GM20000 (cell line): ENCODE data around the gene LCN9.

Experiments used
- DNase-seq: peaks from one replicate; pipeline ENCODE4 v3.0.0; 2012; ENCODE audit warnings: low spot score
- CTCF ChIP-seq: IDR thresholded peaks from 2 replicates; pipeline ENCODE4 v1.5.1; 2012; ENCODE audit warnings: mild to moderate bottlenecking, control low read depth; ENCODE audit errors: extremely low read depth, missing control alignments

Gene LCN9

GRCh38 chr9:135661816-135662560 lies 1.1 kb upstream of the LCN9 start:
- DNase-seq: no peak
- no peak for TF ChIP-seq CTCF

DNA sequence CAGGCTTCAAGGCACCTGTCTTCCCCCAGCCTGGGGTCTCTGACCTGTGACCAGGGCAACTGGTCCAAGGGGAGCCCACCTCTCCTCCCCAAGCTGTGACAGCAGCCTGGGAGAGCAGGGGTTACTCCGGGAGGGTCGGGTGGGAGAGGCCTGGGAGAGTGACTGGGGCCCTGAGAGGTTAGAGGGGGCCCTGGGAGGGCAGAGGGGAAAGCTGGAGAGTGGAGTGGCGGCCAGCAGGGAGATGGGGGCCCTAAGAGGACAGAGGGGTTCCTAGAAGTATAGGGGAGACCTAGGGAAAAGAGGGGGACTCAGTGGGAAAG lies 302 bp downstream of the LCN9 start:
- TF ChIP-seq CTCF: no peak
- no peak for DNase-seq

DNA sequence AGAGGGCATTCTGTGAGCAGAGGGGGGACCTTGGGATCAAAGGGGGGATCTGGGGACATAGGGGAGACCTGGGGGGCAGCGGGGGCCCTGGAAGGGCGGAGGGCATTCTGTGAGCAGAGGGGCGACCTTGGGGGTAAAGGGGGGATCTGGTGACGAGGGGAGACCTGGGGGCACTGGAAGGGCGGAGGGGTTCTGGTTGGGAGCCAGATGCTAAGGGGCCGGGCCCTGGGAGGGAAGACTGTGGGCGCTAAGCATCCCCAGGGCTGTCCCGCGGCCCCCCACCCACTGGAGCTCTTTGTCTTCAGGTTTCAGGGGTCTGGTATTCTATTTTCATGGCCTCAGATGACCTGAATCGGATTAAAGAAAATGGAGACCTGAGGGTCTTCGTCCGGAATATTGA lies 748 bp downstream of the LCN9 start:
- no peak for TF ChIP-seq CTCF
- no peak for DNase-seq

- TF ChIP-seq CTCF: no peak
- DNase-seq: peak; percentile 6
These were observed 1.2 kb downstream of the LCN9 start for GRCh38 chr9:135664266-135664665.

DNA sequence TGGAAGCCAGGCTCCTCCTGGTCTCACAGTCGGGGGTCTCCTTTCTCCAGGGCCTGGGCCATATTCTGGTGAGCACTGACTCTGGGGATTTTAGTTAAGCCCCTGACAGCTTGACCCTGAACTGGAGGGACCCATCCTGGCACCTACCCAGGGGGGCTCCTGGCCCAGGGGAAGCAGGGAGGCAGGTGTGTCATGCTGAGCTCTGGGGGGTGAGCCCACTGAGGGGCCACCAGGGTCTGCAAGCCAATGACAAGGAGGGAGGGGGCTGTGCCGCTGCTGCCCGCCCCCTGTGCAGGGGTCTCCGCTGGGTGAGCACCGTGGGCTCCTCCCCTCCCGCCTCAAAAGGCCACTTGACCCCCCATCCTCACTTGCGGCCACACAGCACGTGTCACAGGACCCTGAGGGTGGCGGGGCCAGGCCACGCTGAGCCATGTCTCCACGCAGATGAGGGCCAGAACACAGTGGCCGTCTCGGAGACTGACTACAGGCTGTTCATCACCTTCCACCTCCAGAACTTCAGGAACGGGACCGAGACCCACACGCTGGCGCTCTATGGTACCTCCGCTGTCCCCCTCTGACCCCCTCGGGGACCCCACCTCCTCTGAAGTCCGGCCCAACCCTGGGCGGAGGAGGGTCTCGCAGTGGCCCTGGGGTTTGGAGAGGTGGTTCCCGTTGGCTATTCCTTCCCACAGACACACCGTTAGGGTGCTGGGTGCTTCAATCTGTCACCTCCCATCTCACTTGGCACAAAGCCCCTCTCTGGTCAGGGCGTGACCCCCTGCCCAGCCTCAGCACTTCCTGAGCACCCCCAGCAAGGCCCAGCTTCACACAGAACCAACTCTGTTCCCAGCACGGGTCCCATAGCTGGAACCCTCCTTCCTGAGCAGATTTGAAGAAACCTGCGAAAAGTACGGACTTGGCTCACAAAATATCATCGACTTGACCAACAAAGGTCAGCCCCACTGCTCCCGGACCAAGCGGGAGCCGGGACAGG lies 2.0 kb downstream of the LCN9 start:
- DNase-seq: no peak
- no peak for TF ChIP-seq CTCF

GRCh38 chr9:135665795-135666189 lies 2.7 kb downstream of the LCN9 start:
- peak; percentile 4 for DNase-seq
- no peak for TF ChIP-seq CTCF

- TF ChIP-seq CTCF: no peak
- peak; percentile 4 for DNase-seq
These were observed 3.7 kb downstream of the LCN9 start for GRCh38 chr9:135666534-135667462.
